Naive thymus-derived CD8-positive, alpha-beta T cell (primary cell): ENCODE results near the gene PRPF39. TPM values are rescaled to one million over a fixed set of nuclear protein-coding genes. Genes with fewer than 3 reads are reported as not detected.
A peak's percentile ranks its signal among the peaks of the same experiment; 100 is the strongest.

Experiments used
- ATAC-seq, 2 donors: fragments of 150-1000 bp; cut with Tn5 transposase in 1 of 2; sonication (Bioruptor Pico), chemical (Tn5 transposase) in 1 of 2; 1 replicate in 1 of 2; 2 replicates in 1 of 2; pipeline ENCODE4 v1.10.0; 2021; ENCODE audit warnings: mild to moderate bottlenecking in 2 of 2, moderate library complexity in 2 of 2
- POLR2A ChIA-PET: fragments of 350-600 bp; sonication (Branson Sonifier 250); formaldehyde crosslinking; loops from one replicate; lab custom pipeline; 2021; ENCODE audit warnings: antibody characterized with exemption; lab: Charles Lee
- DNase-seq, 10 donors: peaks; one replicate each; pipeline versions ENCODE4 v3.0.0 to v3.0.0-alpha.2; 2020 to 2022
- H3K27ac Mint-ChIP-seq, 10 donors: one replicate each; pipeline ENCODE4 v1.8.0; 2020 to 2022; ENCODE audit warnings: mild to moderate bottlenecking in 10 of 10, mixed read lengths in 10 of 10, moderate library complexity in 4 of 10, inconsistent platforms in 1 of 10
- H3K27me3 Mint-ChIP-seq, 5 donors: one replicate each; pipeline ENCODE4 v1.8.0; 2021 to 2022; ENCODE audit warnings: mixed read lengths in 5 of 5
- H3K36me3 Mint-ChIP-seq, 3 donors: one replicate each; pipeline ENCODE4 v1.8.0; 2020 to 2022; ENCODE audit warnings: mixed read lengths in 3 of 3, mild to moderate bottlenecking in 2 of 3, inconsistent platforms in 1 of 3
- H3K4me1 Mint-ChIP-seq, 4 donors: one replicate each; pipeline ENCODE4 v1.8.0; 2021 to 2022; ENCODE audit warnings: mixed read lengths in 4 of 4
- H3K4me3 Mint-ChIP-seq, 10 donors: one replicate each; pipeline ENCODE4 v1.8.0; 2020 to 2022; ENCODE audit warnings: mild to moderate bottlenecking in 10 of 10, mixed read lengths in 10 of 10, moderate library complexity in 6 of 10, inconsistent platforms in 1 of 10
- H3K9me3 Mint-ChIP-seq, 9 donors: one replicate each; pipeline ENCODE4 v1.8.0; 2020 to 2022; ENCODE audit warnings: mixed read lengths in 9 of 9, mild to moderate bottlenecking in 3 of 9, inconsistent platforms in 1 of 9, moderate library complexity in 1 of 9
- polyA plus RNA-seq, 3 donors: library from polyadenylated mRNA; unstranded; fragments of 300-500 nt; fragmentation: Illumina TruSeq; gene quantifications; one replicate each; pipeline ENCODE4 v1.2.3, GENCODE V29; 2021
- total RNA-seq, 8 experiments: library from RNA in 2 of 8; stranded (reverse) in 2 of 8; gene quantifications; one replicate each; pipeline ENCODE4 v1.2.3 and lab custom pipeline; 2021 to 2026

Gene PRPF39
- total and polyA plus RNA-seq, 5 experiments from 2014 or later: 9.8 to 77.9 (median 11.6) TPM

DNA sequence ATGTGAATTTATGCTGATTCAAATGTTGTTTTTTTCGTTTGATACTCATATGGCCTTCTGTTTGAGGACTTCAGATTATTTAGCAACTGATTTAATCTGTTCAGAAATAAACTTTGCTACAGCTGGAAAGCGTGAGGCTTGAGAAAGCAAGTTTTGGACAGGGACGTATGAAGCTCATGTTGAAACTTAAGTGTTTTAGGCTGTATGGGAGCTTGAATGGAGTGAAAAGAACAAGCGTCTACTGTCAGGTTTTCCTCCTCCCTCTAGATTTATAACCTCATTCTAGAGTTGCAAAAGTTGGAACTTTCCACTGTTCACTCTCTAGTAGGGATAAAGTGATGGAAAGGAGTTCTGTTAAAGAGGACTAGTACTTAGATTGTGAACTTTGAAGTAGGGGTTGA is 1.0 kb downstream of the PRPF39 start:
- H3K4me1 Mint-ChIP-seq: peaks cover 26 to 66% (median 59%) of the 10 kb centered on the region in 4 donors
- no peak for DNase-seq

DNA sequence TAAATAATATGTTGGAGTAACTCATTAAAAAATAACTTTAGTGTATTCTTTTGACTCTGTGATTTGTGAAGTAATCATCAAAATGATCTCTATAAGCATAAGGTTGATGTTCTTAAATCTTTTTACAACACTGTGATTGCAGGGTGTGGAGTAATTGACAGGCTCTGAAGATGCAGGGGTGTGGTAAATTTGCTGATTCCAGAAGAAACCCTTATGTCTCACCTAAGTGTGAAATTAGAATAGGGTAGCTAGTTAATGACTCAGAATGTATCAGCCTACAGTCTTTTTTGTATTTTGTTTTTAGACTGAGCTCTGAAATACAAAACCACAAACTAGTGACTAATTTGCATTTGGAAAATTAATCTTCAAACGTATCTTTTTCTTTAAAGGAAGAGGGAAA is 5.9 kb downstream of the PRPF39 start:
- ATAC-seq (no peak), DNase-seq (no peak)
- H3K27ac Mint-ChIP-seq: peak overlapping the region in 4 of 10 donors; percentile 2 to 78 (median 37)
- H3K9me3 Mint-ChIP-seq: no peaks in the 10 kb centered on the region
- no peaks in the 10 kb centered on the region for H3K27me3 Mint-ChIP-seq
- H3K36me3 Mint-ChIP-seq: peaks cover 0 to 38% (median 3%) of the 10 kb centered on the region in 3 donors
- POLR2A ChIA-PET: no interaction called here
- H3K4me1 Mint-ChIP-seq: peaks cover 21 to 75% (median 68%) of the 10 kb centered on the region in 4 donors
- peak overlapping the region in 3 of 10 donors; percentile 15 to 33 (median 27) for H3K4me3 Mint-ChIP-seq

More for the DNA sequence above, 1.0 kb downstream of the PRPF39 start:
- H3K27ac Mint-ChIP-seq: peak overlapping the region; percentile 1 to 97 (median 96)
- H3K9me3 Mint-ChIP-seq: no peaks in the 10 kb centered on the region
- peaks cover 0 to 17% (median 0%) of the 10 kb centered on the region in 3 donors for H3K36me3 Mint-ChIP-seq
- POLR2A ChIA-PET: interaction anchor here (0.8 to 2.6 kb wide), 3 partner anchors 49 to 123 kb away, joined by 4 to 17 read pairs (median 4); partner anchors contain the start of genes FKBP3, KLHL28 and TOGARAM1
- no peaks in the 10 kb centered on the region for H3K27me3 Mint-ChIP-seq
- no peak for ATAC-seq
- H3K4me3 Mint-ChIP-seq: peak overlapping the region; percentile 91 to 98 (median 96)

DNA sequence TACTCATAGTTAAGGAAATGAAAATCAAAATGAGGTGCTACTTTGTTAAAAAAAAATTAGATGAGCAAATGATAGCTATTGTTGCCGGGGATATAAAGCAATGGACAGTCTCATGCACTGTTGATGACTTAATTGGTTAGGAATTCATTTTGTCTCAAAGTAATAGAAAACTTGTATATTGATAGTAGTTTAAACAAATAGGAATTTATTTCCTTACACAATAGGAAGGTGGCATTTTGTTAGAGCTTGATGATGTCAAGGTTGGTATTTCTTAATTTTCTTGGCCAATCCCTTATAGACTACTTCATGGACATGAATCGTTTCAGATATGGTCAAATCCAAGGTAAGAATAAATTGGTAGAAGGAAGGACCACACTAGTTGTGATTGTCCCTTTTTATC is 7.8 kb downstream of the PRPF39 start:
- Mint-ChIP-seq H3K4me1 (peaks cover 15 to 57% (median 50%) of the 10 kb centered on the region in 4 donors), H3K36me3 (peaks cover 4 to 55% (median 13%) of the 10 kb centered on the region in 3 donors), H3K4me3 (no peak overlapping the region), H3K27ac (peak overlapping the region in 4 of 10 donors; percentile 3 to 53 (median 28)), H3K9me3 (no peaks in the 10 kb centered on the region), H3K27me3 (no peaks in the 10 kb centered on the region)
- ATAC-seq: no peak
- DNase-seq: no peak
- POLR2A ChIA-PET: no interaction called here

DNA sequence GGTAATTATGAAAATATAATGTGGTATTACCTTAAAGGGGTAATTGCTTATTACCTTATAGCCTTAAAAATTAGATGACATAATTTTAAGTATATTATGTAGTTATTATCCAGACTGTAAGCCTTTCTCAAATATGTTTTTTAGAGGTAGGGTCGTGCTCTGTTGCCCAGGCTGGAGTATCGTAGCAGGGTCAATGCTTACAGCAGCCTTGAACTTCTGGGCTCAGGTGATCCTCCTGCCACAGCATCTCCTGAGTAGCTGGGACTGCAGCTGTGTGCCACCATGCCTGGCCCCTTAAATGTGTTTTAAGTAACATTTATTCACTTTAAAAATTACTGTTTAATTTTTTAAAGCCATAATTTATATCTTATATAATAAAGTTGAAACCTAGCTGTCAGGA is 10.4 kb downstream of the PRPF39 start:
- Mint-ChIP-seq H3K4me3 (no peak overlapping the region), H3K27me3 (no peaks in the 10 kb centered on the region), H3K27ac (no peak overlapping the region), H3K36me3 (peaks cover 4 to 62% (median 19%) of the 10 kb centered on the region in 3 donors), H3K9me3 (no peaks in the 10 kb centered on the region), H3K4me1 (peaks cover 6 to 40% (median 26%) of the 10 kb centered on the region in 4 donors)
- DNase-seq: no peak
- ATAC-seq: no peak
- POLR2A ChIA-PET: no interaction called here

DNA sequence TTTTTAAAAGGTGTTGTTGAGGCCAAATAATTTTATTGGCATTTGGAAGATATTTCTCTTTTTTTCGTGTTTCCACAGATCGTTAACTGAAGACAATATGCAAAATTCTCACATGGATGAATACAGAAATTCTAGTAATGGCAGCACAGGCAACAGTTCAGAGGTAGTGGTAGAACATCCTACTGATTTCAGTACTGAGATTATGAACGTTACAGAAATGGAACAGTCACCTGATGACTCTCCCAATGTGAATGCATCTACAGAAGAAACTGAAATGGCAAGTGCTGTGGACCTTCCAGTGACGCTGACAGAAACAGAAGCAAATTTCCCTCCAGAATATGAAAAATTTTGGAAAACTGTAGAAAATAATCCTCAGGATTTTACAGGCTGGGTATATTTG is 11.2 kb downstream of the PRPF39 start:
- DNase-seq (no peak), ATAC-seq (no peak)
- POLR2A ChIA-PET: no interaction called here
- H3K9me3 Mint-ChIP-seq: no peaks in the 10 kb centered on the region
- no peak overlapping the region for H3K27ac Mint-ChIP-seq
- H3K4me1 Mint-ChIP-seq: peaks cover 6 to 32% (median 17%) of the 10 kb centered on the region in 4 donors
- H3K27me3 Mint-ChIP-seq: no peaks in the 10 kb centered on the region
- no peak overlapping the region for H3K4me3 Mint-ChIP-seq
- peaks cover 4 to 68% (median 23%) of the 10 kb centered on the region in 3 donors for H3K36me3 Mint-ChIP-seq

DNA sequence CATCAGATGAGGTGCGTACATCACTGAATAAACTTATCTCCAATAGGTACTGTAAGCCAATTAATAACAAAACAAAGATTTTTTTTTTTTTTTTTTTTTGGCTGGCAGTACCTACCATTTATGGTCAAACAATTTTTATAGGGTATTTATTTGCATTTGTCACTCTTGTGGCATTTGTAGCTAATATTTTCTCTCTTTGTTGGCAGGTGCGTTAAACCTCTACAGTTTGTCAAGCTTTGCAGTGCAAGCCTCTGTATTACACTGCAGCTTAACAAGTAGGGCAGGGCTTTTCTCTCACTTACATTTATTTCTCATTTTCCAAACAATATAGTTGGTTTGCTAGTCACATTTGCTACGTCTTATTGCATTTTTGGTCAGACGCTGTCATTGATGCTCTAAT is 12.3 kb downstream of the PRPF39 start:
- H3K27ac Mint-ChIP-seq: no peak overlapping the region
- no peak overlapping the region for H3K4me3 Mint-ChIP-seq
- H3K27me3 Mint-ChIP-seq: no peaks in the 10 kb centered on the region
- H3K4me1 Mint-ChIP-seq: peaks cover under 1 to 27% (median 10%) of the 10 kb centered on the region in 4 donors
- no peaks in the 10 kb centered on the region for H3K9me3 Mint-ChIP-seq
- ATAC-seq: no peak
- POLR2A ChIA-PET: no interaction called here
- DNase-seq: no peak
- H3K36me3 Mint-ChIP-seq: peaks cover 4 to 78% (median 24%) of the 10 kb centered on the region in 3 donors

DNA sequence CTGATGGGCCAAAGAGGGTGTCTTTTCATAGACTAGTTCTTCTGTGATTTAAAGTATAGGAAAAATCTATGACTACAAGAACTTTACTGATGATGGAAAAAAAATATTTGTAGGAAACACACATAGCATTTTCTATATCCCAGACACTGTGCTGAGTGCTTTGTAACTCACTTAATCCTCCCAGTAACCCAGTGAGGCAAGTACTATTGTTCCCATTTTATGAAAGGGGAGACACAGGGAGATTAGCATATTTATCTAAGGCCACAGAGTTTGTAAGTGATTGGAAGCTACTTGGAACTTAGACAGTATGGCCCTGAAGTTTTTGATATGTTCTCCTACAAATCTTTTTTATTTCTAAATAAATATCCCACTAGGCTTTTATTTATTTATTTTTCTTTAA is 19.9 kb downstream of the PRPF39 start:
- peaks cover 0 to 79% (median 10%) of the 10 kb centered on the region in 3 donors for H3K36me3 Mint-ChIP-seq
- POLR2A ChIA-PET: no interaction called here
- no peaks in the 10 kb centered on the region for H3K27me3 Mint-ChIP-seq
- peaks cover 0 to 3% (median 1%) of the 10 kb centered on the region in 4 donors for H3K4me1 Mint-ChIP-seq
- no peaks in the 10 kb centered on the region for H3K9me3 Mint-ChIP-seq
- ATAC-seq: no peak
- no peak overlapping the region for H3K4me3 Mint-ChIP-seq
- H3K27ac Mint-ChIP-seq: peak overlapping the region in 1 of 10 donors; percentile 28
- no peak for DNase-seq

DNA sequence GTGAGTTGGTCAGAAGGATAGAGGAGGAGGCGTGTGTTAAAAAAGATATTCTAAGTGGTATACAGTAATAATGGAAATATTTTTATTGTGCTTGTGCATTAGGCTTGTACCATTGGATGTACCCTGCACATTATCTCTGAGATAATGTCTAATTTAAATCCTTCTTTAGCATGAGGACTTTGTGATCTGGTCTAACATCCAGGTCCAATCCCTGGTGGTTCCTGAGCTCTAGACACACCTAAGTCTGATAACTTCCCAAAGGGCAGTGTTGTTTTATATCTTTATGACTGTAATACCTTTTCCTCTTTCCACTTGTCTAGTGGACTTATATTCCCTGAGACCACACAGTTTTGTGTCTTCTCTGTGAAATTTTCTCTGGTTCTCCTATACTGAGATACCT is 20.6 kb downstream of the PRPF39 start:
- H3K27me3 Mint-ChIP-seq: no peaks in the 10 kb centered on the region
- peaks cover 0 to 3% (median 1%) of the 10 kb centered on the region in 4 donors for H3K4me1 Mint-ChIP-seq
- POLR2A ChIA-PET: no interaction called here
- no peak overlapping the region for H3K4me3 Mint-ChIP-seq
- ATAC-seq (no peak), DNase-seq (no peak)
- H3K9me3 Mint-ChIP-seq: no peaks in the 10 kb centered on the region
- H3K27ac Mint-ChIP-seq: peak overlapping the region in 3 of 10 donors; percentile 28 to 71 (median 43)
- H3K36me3 Mint-ChIP-seq: peaks cover 0 to 77% (median 9%) of the 10 kb centered on the region in 3 donors

DNA sequence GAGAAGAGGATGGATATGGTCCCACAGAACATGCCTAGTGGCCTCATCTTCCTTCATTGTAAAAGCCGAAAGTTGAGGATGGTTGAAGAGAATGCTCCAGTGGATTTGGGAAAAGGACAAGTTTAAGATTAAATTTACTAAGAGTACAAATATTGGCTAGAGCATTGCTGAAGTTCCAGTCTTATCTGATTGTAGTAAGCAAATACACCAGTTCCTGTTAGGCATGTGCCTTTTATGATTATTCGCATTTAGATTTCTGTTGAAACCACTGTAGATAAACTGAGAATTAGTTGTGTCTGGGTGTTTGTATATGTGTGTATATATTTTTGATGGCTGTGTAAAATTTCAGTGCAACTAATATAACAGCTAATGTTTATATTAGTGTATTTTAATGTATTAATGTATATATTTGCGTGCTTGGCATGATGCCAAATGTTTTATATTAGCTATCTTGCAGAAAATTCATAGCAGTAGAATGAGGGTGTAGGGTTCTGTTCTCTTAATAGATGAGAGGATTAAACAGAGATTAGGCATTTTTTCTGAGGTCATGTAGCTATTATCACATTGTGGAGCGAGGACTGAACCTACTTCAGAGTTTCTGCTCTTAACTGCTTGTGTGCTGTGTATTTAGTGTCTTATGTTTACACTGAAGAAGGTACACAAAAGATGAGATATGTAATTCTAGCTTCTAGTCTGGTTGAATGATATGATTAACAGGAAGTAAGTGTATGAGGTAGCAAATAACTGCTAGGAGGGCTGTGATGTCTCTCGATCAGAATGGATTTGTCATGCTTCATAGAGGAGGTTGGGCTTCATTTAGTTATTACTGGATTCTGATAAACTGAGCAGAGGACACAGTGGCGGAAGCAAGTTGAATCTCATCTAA is 29.2 kb downstream of the PRPF39 start:
- no peaks in the 10 kb centered on the region for H3K9me3 Mint-ChIP-seq
- H3K4me3 Mint-ChIP-seq: no peak overlapping the region
- no peak for ATAC-seq
- no peak for DNase-seq
- H3K27ac Mint-ChIP-seq: peak overlapping the region in 9 of 10 donors; percentile 7 to 72 (median 49)
- no peaks in the 10 kb centered on the region for H3K27me3 Mint-ChIP-seq
- peaks cover 4 to 7% (median 6%) of the 10 kb centered on the region in 4 donors for H3K4me1 Mint-ChIP-seq
- POLR2A ChIA-PET: no interaction called here
- peaks cover 5 to 86% (median 6%) of the 10 kb centered on the region in 3 donors for H3K36me3 Mint-ChIP-seq

DNA sequence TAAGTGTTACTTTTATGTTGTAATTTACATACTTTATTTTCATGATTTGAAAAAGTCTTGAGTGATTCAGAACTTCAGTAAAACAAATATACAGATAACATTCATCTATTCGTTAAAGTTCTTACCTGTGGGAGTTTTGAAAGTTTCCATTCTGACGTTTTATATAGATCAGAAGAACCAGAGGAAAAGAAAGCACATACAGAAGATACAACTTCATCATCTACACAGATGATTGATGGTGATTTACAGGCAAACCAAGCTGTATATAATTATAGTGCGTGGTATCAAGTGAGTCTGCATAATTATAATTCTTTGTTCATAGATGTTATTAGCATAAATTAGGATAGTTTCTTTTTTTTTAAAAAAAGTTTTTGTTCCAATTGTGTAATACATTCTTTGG is 30.4 kb downstream of the PRPF39 start:
- DNase-seq (no peak), ATAC-seq (no peak)
- Mint-ChIP-seq H3K36me3 (peaks cover 5 to 87% (median 7%) of the 10 kb centered on the region in 3 donors), H3K27ac (peak overlapping the region in 6 of 10 donors; percentile 34 to 76 (median 42)), H3K27me3 (no peaks in the 10 kb centered on the region), H3K9me3 (no peaks in the 10 kb centered on the region), H3K4me3 (no peak overlapping the region), H3K4me1 (peaks cover 4 to 7% (median 5%) of the 10 kb centered on the region in 4 donors)
- POLR2A ChIA-PET: no interaction called here

DNA sequence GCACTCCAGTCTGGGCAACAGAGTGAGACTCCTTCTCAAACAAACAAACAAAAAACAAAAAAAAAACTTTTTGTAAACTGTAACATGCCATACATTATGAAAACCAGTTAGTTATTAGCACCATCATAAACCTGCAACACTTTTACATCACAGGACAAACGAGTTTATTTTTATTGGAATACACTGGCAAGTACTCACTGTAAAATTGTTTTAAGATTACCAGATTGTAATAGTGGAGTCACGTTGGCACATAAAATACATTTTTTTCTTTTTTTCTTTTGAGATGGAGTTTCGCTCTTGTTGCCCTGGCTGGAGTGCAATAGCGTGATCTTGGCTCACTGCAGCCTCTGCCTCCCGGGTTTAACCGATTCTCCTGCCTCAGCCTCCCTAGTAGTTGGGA is 34.7 kb downstream of the PRPF39 start:
- no peaks in the 10 kb centered on the region for H3K9me3 Mint-ChIP-seq
- H3K36me3 Mint-ChIP-seq: peaks cover 4 to 86% (median 18%) of the 10 kb centered on the region in 3 donors
- POLR2A ChIA-PET: no interaction called here
- ATAC-seq (no peak), DNase-seq (no peak)
- no peaks in the 10 kb centered on the region for H3K27me3 Mint-ChIP-seq
- no peak overlapping the region for H3K4me3 Mint-ChIP-seq
- H3K4me1 Mint-ChIP-seq: peaks cover under 1 to 2% (median 2%) of the 10 kb centered on the region in 4 donors
- no peak overlapping the region for H3K27ac Mint-ChIP-seq

DNA sequence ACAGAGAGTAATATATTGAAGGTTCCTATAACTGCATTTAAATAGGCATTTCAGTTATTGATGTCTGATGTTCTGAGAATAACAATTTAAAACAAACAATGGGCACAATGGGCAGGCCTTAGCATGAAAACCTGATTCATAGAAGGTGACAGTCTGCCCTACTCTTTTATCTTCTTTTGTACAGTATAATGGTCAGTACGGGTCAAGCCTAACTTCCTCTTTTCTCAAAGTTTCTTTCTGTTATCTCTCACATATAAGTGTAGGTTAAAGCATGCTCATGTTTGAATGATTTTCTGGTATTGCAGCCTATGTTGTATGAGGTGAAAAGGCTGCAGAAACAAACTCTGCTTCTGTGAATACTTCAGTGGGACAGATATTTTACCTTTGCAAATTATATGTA is 36.2 kb downstream of the PRPF39 start:
- POLR2A ChIA-PET: no interaction called here

DNA sequence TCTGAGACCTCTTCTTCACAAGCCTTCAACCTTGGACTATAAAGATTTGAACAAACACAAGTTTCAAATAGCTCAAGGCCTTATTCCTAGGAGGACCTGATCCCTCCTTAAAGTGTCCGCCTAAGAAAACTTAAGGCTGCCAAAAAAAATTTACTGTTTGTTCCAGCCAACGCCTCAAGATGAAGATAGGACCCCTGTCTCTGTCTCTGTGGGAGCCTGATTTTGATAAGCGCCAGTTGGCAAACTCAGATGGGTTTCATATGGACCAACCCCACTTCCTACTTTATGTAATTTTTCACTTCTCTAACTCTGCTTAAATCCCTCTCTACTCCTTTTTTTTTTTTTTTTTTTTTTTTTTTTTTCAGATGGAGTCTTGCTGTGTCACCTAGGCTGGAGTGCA is 39.4 kb downstream of the PRPF39 start:
- no peak for ATAC-seq
- Mint-ChIP-seq H3K27ac (peak overlapping the region in 1 of 10 donors; percentile 8), H3K27me3 (no peaks in the 10 kb centered on the region), H3K4me3 (no peak overlapping the region), H3K4me1 (peaks cover 0 to 8% (median 4%) of the 10 kb centered on the region in 4 donors), H3K36me3 (peaks cover 4 to 75% (median 20%) of the 10 kb centered on the region in 3 donors), H3K9me3 (no peaks in the 10 kb centered on the region)
- DNase-seq: no peak
- POLR2A ChIA-PET: no interaction called here

More for the DNA sequence above, 36.2 kb downstream of the PRPF39 start:
- DNase-seq (no peak), ATAC-seq (no peak)
- H3K4me3 Mint-ChIP-seq: no peak overlapping the region
- no peaks in the 10 kb centered on the region for H3K4me1 Mint-ChIP-seq
- H3K27me3 Mint-ChIP-seq: no peaks in the 10 kb centered on the region
- H3K9me3 Mint-ChIP-seq: no peaks in the 10 kb centered on the region
- peaks cover 4 to 83% (median 21%) of the 10 kb centered on the region in 3 donors for H3K36me3 Mint-ChIP-seq
- H3K27ac Mint-ChIP-seq: no peak overlapping the region
